NB4 (cell line): ENCODE measurements around the gene ABHD11.

Experiments
- CTCF ChIP-seq: IDR thresholded peaks from one replicate; pipeline ENCODE4 v1.5.1; 2012; ENCODE audit warnings: low read depth, low read length
- POLR2A ChIP-seq: IDR thresholded peaks from 2 replicates; pipeline ENCODE4 v1.6.1; 2011; ENCODE audit warnings: mild to moderate bottlenecking; ENCODE audit not compliant: insufficient read length; ENCODE audit errors: extremely low read depth

GRCh38 chr7:73778801-73779389 is 40.3 kb upstream of the ABHD11 start:
- TF ChIP-seq CTCF (no peak), POLR2A (no peak)
